OCI-LY1 (cell line): Measurements from ENCODE around the gene ATXN7L1.

Experiments
- H2AFZ ChIP-seq: fragments of 200-600 bp; sonication (generic), shearing (Covaris generic); 2 replicates; pipeline ENCODE4 v1.6.0; 2014; ENCODE audit warnings: antibody characterized with exemption, mild to moderate bottlenecking, low read length
- H3F3A ChIP-seq: fragments of 200-600 bp; sonication (generic), shearing (Covaris generic); 2 replicates; pipeline ENCODE4 v1.6.0; 2014; ENCODE audit warnings: mild to moderate bottlenecking, antibody characterized with exemption, low read length, moderate library complexity; ENCODE audit not compliant: insufficient read depth
- H3K27ac ChIP-seq: fragments of 200-600 bp; sonication (generic); 2 replicates; pipeline ENCODE4 v1.5.1; 2014; ENCODE audit warnings: low read length, mixed run types, mild to moderate bottlenecking, low read depth; ENCODE audit not compliant: poor library complexity, severe bottlenecking
- H3K27me3 ChIP-seq: fragments of 200-600 bp; sonication (generic); 2 replicates; pipeline ENCODE4 v1.6.0; 2014; ENCODE audit warnings: antibody characterized with exemption, mild to moderate bottlenecking, low read length, moderate library complexity; ENCODE audit not compliant: insufficient read depth
- H3K36me3 ChIP-seq: fragments of 200-600 bp; sonication (generic); 2 replicates; pipeline ENCODE4 v1.6.1; 2014; ENCODE audit warnings: mild to moderate bottlenecking, antibody characterized with exemption, low read length, moderate library complexity, mixed read lengths; ENCODE audit not compliant: insufficient read depth
- H3K4me1 ChIP-seq: fragments of 200-600 bp; sonication (generic); 2 replicates; pipeline ENCODE4 v1.5.1; 2014; ENCODE audit warnings: mild to moderate bottlenecking, low read length, moderate library complexity; ENCODE audit not compliant: insufficient read depth, severe bottlenecking
- H3K4me2 ChIP-seq: fragments of 200-600 bp; sonication (generic), shearing (Covaris generic); 2 replicates; pipeline ENCODE4 v1.6.1; 2014; ENCODE audit warnings: low read length
- H3K4me3 ChIP-seq: fragments of 200-600 bp; sonication (generic); 2 replicates; pipeline ENCODE4 v1.5.1; 2014; ENCODE audit warnings: low read length, low read depth, mild to moderate bottlenecking, mixed read lengths; ENCODE audit not compliant: poor library complexity, severe bottlenecking
- H3K79me2 ChIP-seq: fragments of 200-600 bp; shearing (Covaris generic); 2 replicates; pipeline ENCODE4 v1.6.1; 2016; ENCODE audit warnings: mixed run types, low read length, mixed read lengths; ENCODE audit not compliant: insufficient read depth
- H3K9ac ChIP-seq: fragments of 200-600 bp; sonication (generic), shearing (Covaris generic); 2 replicates; pipeline ENCODE4 v1.6.1; 2014; ENCODE audit warnings: mild to moderate bottlenecking, low read length, mixed read lengths
- H3K9me2 ChIP-seq: fragments of 200-600 bp; sonication (generic), shearing (Covaris generic); 2 replicates; pipeline ENCODE4 v1.6.1; 2014; ENCODE audit warnings: low read depth, mild to moderate bottlenecking, low read length, mixed read lengths
- H3K9me3 ChIP-seq: fragments of 200-600 bp; shearing (Covaris generic); 2 replicates; pipeline ENCODE4 v1.6.1; 2014; ENCODE audit warnings: low read length, mixed read lengths
- H4K20me1 ChIP-seq: fragments of 200-600 bp; sonication (generic), shearing (Covaris generic); 2 replicates; pipeline ENCODE4 v1.6.0; 2016; ENCODE audit warnings: mild to moderate bottlenecking, low read length; ENCODE audit not compliant: insufficient read depth
- CTCF ChIP-seq: fragments of 200-600 bp; sonication (generic), shearing (Covaris generic); IDR thresholded peaks from 2 replicates; pipeline ENCODE4 v1.5.1; 2017; ENCODE audit warnings: mild to moderate bottlenecking, antibody characterized with exemption, low read length, moderate library complexity, mixed read lengths
- EZH2 ChIP-seq: fragments of 200-600 bp; sonication (generic), shearing (Covaris generic); IDR thresholded peaks from 2 replicates; pipeline ENCODE4 v1.8.0; 2017; ENCODE audit warnings: borderline replicate concordance, mixed run types, mild to moderate bottlenecking, antibody characterized with exemption, low read length, moderate library complexity, mixed read lengths

Gene ATXN7L1

GRCh38 chr7:105661625-105662024, 214.8 kb downstream of the ATXN7L1 start:
- Histone ChIP-seq H3K4me2 (no peak overlapping the region), H3K9me2 (no peaks in the 10 kb centered on the region), H2AFZ (no peak overlapping the region), H3K27me3 (no peaks in the 10 kb centered on the region), H4K20me1 (no peaks in the 10 kb centered on the region), H3F3A (no peaks in the 10 kb centered on the region), H3K79me2 (no peaks in the 10 kb centered on the region), H3K9me3 (no peaks in the 10 kb centered on the region), H3K4me3 (no peak overlapping the region), H3K27ac (no peak overlapping the region), H3K9ac (no peak overlapping the region), H3K4me1 (no peaks in the 10 kb centered on the region), H3K36me3 (no peaks in the 10 kb centered on the region)
- no peak for TF ChIP-seq CTCF
- no peak for TF ChIP-seq EZH2

- Histone ChIP-seq H3K4me1 (no peaks in the 10 kb centered on the region), H3F3A (no peaks in the 10 kb centered on the region), H3K4me3 (no peak overlapping the region), H3K9me2 (no peaks in the 10 kb centered on the region), H3K4me2 (no peak overlapping the region), H4K20me1 (no peaks in the 10 kb centered on the region), H3K79me2 (no peaks in the 10 kb centered on the region), H2AFZ (no peak overlapping the region), H3K27ac (no peak overlapping the region), H3K27me3 (no peaks in the 10 kb centered on the region), H3K9ac (no peak overlapping the region), H3K9me3 (no peaks in the 10 kb centered on the region), H3K36me3 (no peaks in the 10 kb centered on the region)
- TF ChIP-seq CTCF (peak; percentile 96), EZH2 (no peak)
These were observed 219.4 kb downstream of the ATXN7L1 start for GRCh38 chr7:105656922-105657521.

GRCh38 chr7:105655500-105656380, 220.7 kb downstream of the ATXN7L1 start:
- H3F3A ChIP-seq, result no peaks in the 10 kb centered on the region
- no peaks in the 10 kb centered on the region for H3K4me1 ChIP-seq
- no peak overlapping the region for H3K4me3 ChIP-seq
- TF ChIP-seq EZH2 (no peak), CTCF (no peak)
- H3K9me2 ChIP-seq, result no peaks in the 10 kb centered on the region
- no peak overlapping the region for H2AFZ ChIP-seq
- no peak overlapping the region for H3K4me2 ChIP-seq
- H3K9ac ChIP-seq, result no peak overlapping the region
- no peaks in the 10 kb centered on the region for H4K20me1 ChIP-seq
- H3K36me3 ChIP-seq, result no peaks in the 10 kb centered on the region
- no peak overlapping the region for H3K27ac ChIP-seq
- H3K79me2 ChIP-seq, result no peaks in the 10 kb centered on the region
- no peaks in the 10 kb centered on the region for H3K27me3 ChIP-seq
- H3K9me3 ChIP-seq, result no peaks in the 10 kb centered on the region
